ENCODE measurements around the gene LUC7L. TPM values are rescaled to one million over a fixed set of nuclear protein-coding genes. Genes with fewer than 3 reads are reported as not detected.
A peak's percentile ranks its signal among the peaks of the same experiment; 100 is the strongest.
"Not testable (repeated sequence)": the region's sequence is repeated elsewhere in the genome, so short reads cannot be mapped to it uniquely, and the experiment has no call there.

Gene LUC7L
- total RNA-seq, 1 donor from 2014 or later: 74.1 TPM

- not testable (repeated sequence) for H3K4me3 ChIP-seq (ENCODE audit: insufficient read depth, low read depth, low read length); H2AFZ ChIP-seq (ENCODE audit: low read depth, low read length); H3K4me2 ChIP-seq (ENCODE audit: low read length); H3K36me3 Mint-ChIP-seq (ENCODE audit: low read depth, unreplicated experiment); H3K27ac Mint-ChIP-seq (ENCODE audit: unreplicated experiment); H3K79me2 ChIP-seq (ENCODE audit: insufficient read depth, low read length); DNase-seq (ENCODE audit: low read depth); H3K4me1 Mint-ChIP-seq (ENCODE audit: low read depth, unreplicated experiment); H3K4me1 ChIP-seq (ENCODE audit: insufficient read depth, low read length); H3K9me3 Mint-ChIP-seq (ENCODE audit: unreplicated experiment); H3K36me3 ChIP-seq (ENCODE audit: insufficient read depth, low read length); FAIRE-seq; H3K27ac ChIP-seq (ENCODE audit: low read depth, low read length); H3K9ac ChIP-seq (ENCODE audit: low read length); H3K9me3 ChIP-seq (ENCODE audit: insufficient read depth, low read depth, low read length)
- peak; percentile 77 for TF ChIP-seq EZH2 (IDR thresholded peaks at IDR 0.05; ENCODE audit: insufficient read depth, low read length)
- Histone ChIP-seq H4K20me1 (ENCODE audit: insufficient read depth, low read length) (peaks cover 29% of the 10 kb centered on the region), H3K27me3 (ENCODE audit: insufficient read depth, low read length) (peaks cover 38% of the 10 kb centered on the region)
- Mint-ChIP-seq H3K4me3 (ENCODE audit: unreplicated experiment) (peak within 1 kb of the TSS; percentile 10), H3K27me3 (ENCODE audit: low read depth, unreplicated experiment) (peaks cover 40% of the 10 kb centered on the region)
These were observed 52.5 kb downstream of the LUC7L start, which contains the start of gene HBA1 for GRCh38 chr16:176477-177382. HBA1 (plus strand) TSS chr16:176680; CDS start chr16:176717, 37 bp downstream.

- H3K4me1 Mint-ChIP-seq (ENCODE audit: low read depth, unreplicated experiment); H3K9ac ChIP-seq (ENCODE audit: low read length); H3K27ac Mint-ChIP-seq (ENCODE audit: unreplicated experiment); H3K4me2 ChIP-seq (ENCODE audit: low read length); DNase-seq (ENCODE audit: low read depth); H3K4me3 ChIP-seq (ENCODE audit: insufficient read depth, low read depth, low read length); H3K4me1 ChIP-seq (ENCODE audit: insufficient read depth, low read length); H3K79me2 ChIP-seq (ENCODE audit: insufficient read depth, low read length); H2AFZ ChIP-seq (ENCODE audit: low read depth, low read length); H3K4me3 Mint-ChIP-seq (ENCODE audit: unreplicated experiment); H3K9me3 Mint-ChIP-seq (ENCODE audit: unreplicated experiment); H3K36me3 Mint-ChIP-seq (ENCODE audit: low read depth, unreplicated experiment); H3K9me3 ChIP-seq (ENCODE audit: insufficient read depth, low read depth, low read length); H3K36me3 ChIP-seq (ENCODE audit: insufficient read depth, low read length); FAIRE-seq; H3K27ac ChIP-seq (ENCODE audit: low read depth, low read length): not testable (repeated sequence)
- H3K27me3 Mint-ChIP-seq (ENCODE audit: low read depth, unreplicated experiment): peaks cover 46% of the 10 kb centered on the region
- peaks cover 24% of the 10 kb centered on the region for H4K20me1 ChIP-seq (ENCODE audit: insufficient read depth, low read length)
- peaks cover 38% of the 10 kb centered on the region for H3K27me3 ChIP-seq (ENCODE audit: insufficient read depth, low read length)
These were observed 53.2 kb downstream of the LUC7L start for GRCh38 chr16:176006-176405.

GRCh38 chr16:175011-175949 is 54.0 kb downstream of the LUC7L start:
- H3K4me3 ChIP-seq (ENCODE audit: insufficient read depth, low read depth, low read length): no peak overlapping the region
- no peak overlapping the region for H3K9ac ChIP-seq (ENCODE audit: low read length)
- no peak overlapping the region for H2AFZ ChIP-seq (ENCODE audit: low read depth, low read length)
- no peaks in the 10 kb centered on the region for H3K79me2 ChIP-seq (ENCODE audit: insufficient read depth, low read length)
- peaks cover 42% of the 10 kb centered on the region for H3K27me3 ChIP-seq (ENCODE audit: insufficient read depth, low read length)
- H3K9me3 Mint-ChIP-seq (ENCODE audit: unreplicated experiment): peaks cover 3% of the 10 kb centered on the region
- FAIRE-seq (no peak), DNase-seq (ENCODE audit: low read depth) (no peak)
- peak overlapping the region; percentile 57 for H3K4me3 Mint-ChIP-seq (ENCODE audit: unreplicated experiment)
- peaks cover 50% of the 10 kb centered on the region for H3K27me3 Mint-ChIP-seq (ENCODE audit: low read depth, unreplicated experiment)
- H3K36me3 Mint-ChIP-seq (ENCODE audit: low read depth, unreplicated experiment): peaks cover 2% of the 10 kb centered on the region
- no peaks in the 10 kb centered on the region for H3K9me3 ChIP-seq (ENCODE audit: insufficient read depth, low read depth, low read length)
- H3K36me3 ChIP-seq (ENCODE audit: insufficient read depth, low read length): no peaks in the 10 kb centered on the region
- H4K20me1 ChIP-seq (ENCODE audit: insufficient read depth, low read length): peaks cover 22% of the 10 kb centered on the region
- no peaks in the 10 kb centered on the region for H3K4me1 ChIP-seq (ENCODE audit: insufficient read depth, low read length)
- TF ChIP-seq EZH2 (IDR thresholded peaks at IDR 0.05; ENCODE audit: insufficient read depth, low read length) (no peak), CTCF (IDR thresholded peaks at IDR 0.05; ENCODE audit: insufficient read depth, low read depth, low read length) (no peak)
- H3K27ac ChIP-seq (ENCODE audit: low read depth, low read length): no peak overlapping the region
- H3K27ac Mint-ChIP-seq (ENCODE audit: unreplicated experiment): no peak overlapping the region
- no peaks in the 10 kb centered on the region for H3K4me1 Mint-ChIP-seq (ENCODE audit: low read depth, unreplicated experiment)
- H3K4me2 ChIP-seq (ENCODE audit: low read length): no peak overlapping the region

- H3K4me3 ChIP-seq (ENCODE audit: insufficient read depth, low read depth, low read length); FAIRE-seq; H3K4me3 Mint-ChIP-seq (ENCODE audit: unreplicated experiment): not testable (repeated sequence)
These were observed 55.1 kb downstream of the LUC7L start for GRCh38 chr16:173928-174769.

More at GRCh38 chr16:173928-174769, 55.1 kb downstream of the LUC7L start:
- not testable (repeated sequence) for H3K9ac ChIP-seq (ENCODE audit: low read length); H3K27ac ChIP-seq (ENCODE audit: low read depth, low read length); H3K4me1 Mint-ChIP-seq (ENCODE audit: low read depth, unreplicated experiment); H3K27ac Mint-ChIP-seq (ENCODE audit: unreplicated experiment); H3K36me3 ChIP-seq (ENCODE audit: insufficient read depth, low read length); H2AFZ ChIP-seq (ENCODE audit: low read depth, low read length); H3K9me3 ChIP-seq (ENCODE audit: insufficient read depth, low read depth, low read length); H3K9me3 Mint-ChIP-seq (ENCODE audit: unreplicated experiment); H3K4me1 ChIP-seq (ENCODE audit: insufficient read depth, low read length); H3K4me2 ChIP-seq (ENCODE audit: low read length); H3K36me3 Mint-ChIP-seq (ENCODE audit: low read depth, unreplicated experiment); DNase-seq (ENCODE audit: low read depth); H3K79me2 ChIP-seq (ENCODE audit: insufficient read depth, low read length)
- H4K20me1 ChIP-seq (ENCODE audit: insufficient read depth, low read length): peaks cover 22% of the 10 kb centered on the region
- peaks cover 34% of the 10 kb centered on the region for H3K27me3 ChIP-seq (ENCODE audit: insufficient read depth, low read length)
- H3K27me3 Mint-ChIP-seq (ENCODE audit: low read depth, unreplicated experiment): peaks cover 50% of the 10 kb centered on the region
